ENCODE measurements around the gene NTNG1.

The NTNG1 gene

GRCh38 chr1:107339775-107340174, 198.9 kb downstream of the NTNG1 start:
- no peak for DNase-seq (ENCODE audit: low spot score)

- no peak for DNase-seq (ENCODE audit: low spot score)
These were observed 201.5 kb downstream of the NTNG1 start for GRCh38 chr1:107342316-107342715.

GRCh38 chr1:107342768-107343167, 201.9 kb downstream of the NTNG1 start:
- DNase-seq (ENCODE audit: low spot score) = no peak

GRCh38 chr1:107343601-107344000, 202.8 kb downstream of the NTNG1 start:
- no peak for DNase-seq (ENCODE audit: low spot score)

- DNase-seq (ENCODE audit: low spot score) = no peak
These were observed 203.5 kb downstream of the NTNG1 start for GRCh38 chr1:107344268-107344760.

- no peak for DNase-seq (ENCODE audit: low spot score)
These were observed 204.0 kb downstream of the NTNG1 start for GRCh38 chr1:107344836-107345235.

GRCh38 chr1:107352850-107353249, 212.0 kb downstream of the NTNG1 start:
- DNase-seq (ENCODE audit: low spot score) = no peak

GRCh38 chr1:107357376-107357775, 216.5 kb downstream of the NTNG1 start:
- DNase-seq (ENCODE audit: low spot score) = no peak

GRCh38 chr1:107358619-107359327, 217.9 kb downstream of the NTNG1 start:
- no peak for DNase-seq (ENCODE audit: low spot score)

- DNase-seq (ENCODE audit: low spot score) = no peak
These were observed 218.8 kb downstream of the NTNG1 start for GRCh38 chr1:107359472-107360241.

- no peak for DNase-seq (ENCODE audit: low spot score)
These were observed 221.8 kb downstream of the NTNG1 start for GRCh38 chr1:107362468-107363140.

GRCh38 chr1:107363154-107363553, 222.3 kb downstream of the NTNG1 start:
- DNase-seq (ENCODE audit: low spot score) = no peak

- no peak for DNase-seq (ENCODE audit: low spot score)
These were observed 224.8 kb downstream of the NTNG1 start for GRCh38 chr1:107365527-107366240.

- DNase-seq (ENCODE audit: low spot score) = no peak
These were observed 237.6 kb downstream of the NTNG1 start for GRCh38 chr1:107378426-107378825.

- DNase-seq (ENCODE audit: low spot score) = no peak
These were observed 238.0 kb downstream of the NTNG1 start for GRCh38 chr1:107378866-107379265.

- DNase-seq (ENCODE audit: low spot score) = no peak
These were observed 239.0 kb downstream of the NTNG1 start for GRCh38 chr1:107379826-107380225.

GRCh38 chr1:107389410-107390396, 248.9 kb downstream of the NTNG1 start:
- no peak for DNase-seq (ENCODE audit: low spot score)

- DNase-seq (ENCODE audit: low spot score) = no peak
These were observed 253.5 kb downstream of the NTNG1 start for GRCh38 chr1:107394301-107394700.

GRCh38 chr1:107401704-107402103, 260.9 kb downstream of the NTNG1 start:
- DNase-seq (ENCODE audit: low spot score) = no peak

GRCh38 chr1:107404756-107405155, 263.9 kb downstream of the NTNG1 start:
- DNase-seq (ENCODE audit: low spot score) = no peak

GRCh38 chr1:107405236-107405635, 264.4 kb downstream of the NTNG1 start:
- no peak for DNase-seq (ENCODE audit: low spot score)

All from HuH-7 (cell line).